Liver (tissue), 3 donors: ENCODE data around the gene CCL21.

Source experiments
- GABPA ChIP-seq, 2 donors: IDR thresholded peaks in 1 of 2; conservative IDR thresholded peaks in 1 of 2; 2 replicates each; pipeline ENCODE4 v1.6.1; 2016; ENCODE audit warnings: antibody characterized with exemption in 2 of 2, mild to moderate bottlenecking in 1 of 2, moderate library complexity in 1 of 2
- JUND ChIP-seq, 2 donors: IDR thresholded peaks; 2 replicates each; pipeline ENCODE4 v1.6.1; 2016; ENCODE audit warnings: antibody characterized with exemption in 2 of 2
- RAD21 ChIP-seq, 2 donors: IDR thresholded peaks; 2 replicates each; pipeline ENCODE4 v1.6.1; 2016; ENCODE audit warnings: antibody characterized with exemption in 2 of 2, mild to moderate bottlenecking in 2 of 2
- SP1 ChIP-seq: IDR thresholded peaks from 2 replicates; pipeline ENCODE4 v1.6.1; 2018; ENCODE audit warnings: antibody characterized with exemption, mild to moderate bottlenecking
- TAF1 ChIP-seq: conservative IDR thresholded peaks from 2 replicates; pipeline ENCODE4 v1.6.1; 2016; ENCODE audit warnings: antibody characterized with exemption, mild to moderate bottlenecking
- YY1 ChIP-seq: IDR thresholded peaks from 2 replicates; pipeline ENCODE4 v1.6.1; 2016; ENCODE audit warnings: antibody characterized with exemption, mild to moderate bottlenecking
- TF ChIP-seq, protein P1 (sequence below): fragments of 150-350 bp; IDR thresholded peaks from 2 replicates; pipeline ENCODE4 v1.5.1; 2017; ENCODE audit warnings: improper control_type of control experiment, low read depth, low read length; ENCODE audit not compliant: missing input control
- TF ChIP-seq, protein P2 (sequence below): IDR thresholded peaks from 2 replicates; pipeline ENCODE4 v1.6.1; 2016; ENCODE audit warnings: antibody characterized with exemption
- TF ChIP-seq, protein P3 (sequence below): IDR thresholded peaks from 2 replicates; pipeline ENCODE4 v1.6.1; 2016; ENCODE audit warnings: antibody characterized with exemption
- donor health status: healthy.
- donor health status: healthy.

DNA sequence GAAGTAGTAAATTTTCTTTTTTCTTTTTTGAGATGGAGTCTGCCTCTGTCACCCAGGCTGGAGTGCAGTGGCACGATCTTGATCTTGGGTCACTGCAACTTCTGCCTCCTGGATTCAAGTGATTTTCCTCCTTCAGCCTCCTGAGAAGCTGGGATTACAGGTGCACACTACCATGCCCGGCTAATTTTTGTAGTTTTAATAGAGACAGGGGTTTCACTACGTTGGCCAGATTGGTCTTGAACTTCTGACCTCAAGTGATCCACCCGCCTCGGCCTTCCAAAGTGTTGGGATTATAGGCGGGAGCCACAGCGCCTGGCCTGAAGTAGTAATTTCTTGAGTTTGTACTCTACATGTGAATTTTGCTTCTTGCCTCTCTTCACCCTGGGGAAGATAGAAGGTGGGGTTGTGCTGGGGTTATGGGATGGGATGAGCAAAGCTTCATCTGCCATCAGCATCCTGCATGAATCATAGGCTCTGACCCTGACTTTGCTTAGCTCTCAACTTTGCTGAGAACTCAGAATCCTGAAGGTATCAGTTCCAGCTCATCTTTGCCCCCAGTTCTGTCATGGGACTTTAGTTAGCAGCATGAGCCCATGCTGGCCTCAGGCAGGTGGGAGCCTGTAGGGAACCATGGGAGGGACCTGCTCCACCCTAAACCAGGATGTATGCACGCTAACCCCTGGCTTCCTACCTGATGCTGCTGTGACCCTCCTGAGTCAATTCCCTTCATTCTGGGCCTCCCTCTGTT is 9.3 kb upstream of the CCL21 start:
- TF ChIP-seq, protein P1, sequence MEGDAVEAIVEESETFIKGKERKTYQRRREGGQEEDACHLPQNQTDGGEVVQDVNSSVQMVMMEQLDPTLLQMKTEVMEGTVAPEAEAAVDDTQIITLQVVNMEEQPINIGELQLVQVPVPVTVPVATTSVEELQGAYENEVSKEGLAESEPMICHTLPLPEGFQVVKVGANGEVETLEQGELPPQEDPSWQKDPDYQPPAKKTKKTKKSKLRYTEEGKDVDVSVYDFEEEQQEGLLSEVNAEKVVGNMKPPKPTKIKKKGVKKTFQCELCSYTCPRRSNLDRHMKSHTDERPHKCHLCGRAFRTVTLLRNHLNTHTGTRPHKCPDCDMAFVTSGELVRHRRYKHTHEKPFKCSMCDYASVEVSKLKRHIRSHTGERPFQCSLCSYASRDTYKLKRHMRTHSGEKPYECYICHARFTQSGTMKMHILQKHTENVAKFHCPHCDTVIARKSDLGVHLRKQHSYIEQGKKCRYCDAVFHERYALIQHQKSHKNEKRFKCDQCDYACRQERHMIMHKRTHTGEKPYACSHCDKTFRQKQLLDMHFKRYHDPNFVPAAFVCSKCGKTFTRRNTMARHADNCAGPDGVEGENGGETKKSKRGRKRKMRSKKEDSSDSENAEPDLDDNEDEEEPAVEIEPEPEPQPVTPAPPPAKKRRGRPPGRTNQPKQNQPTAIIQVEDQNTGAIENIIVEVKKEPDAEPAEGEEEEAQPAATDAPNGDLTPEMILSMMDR = no peak
- TF ChIP-seq YY1 = no peak
- TF ChIP-seq RAD21 (IDR thresholded peaks at IDR 0.05) = no peak
- no peak for TF ChIP-seq GABPA (IDR thresholded peaks at IDR 0.05 in 1 of 2, conservative IDR thresholded peaks at IDR 0.05 in 1 of 2)
- no peak for TF ChIP-seq TAF1
- TF ChIP-seq JUND (IDR thresholded peaks at IDR 0.05) = no peak
- TF ChIP-seq SP1 = no peak
- TF ChIP-seq, protein P2, sequence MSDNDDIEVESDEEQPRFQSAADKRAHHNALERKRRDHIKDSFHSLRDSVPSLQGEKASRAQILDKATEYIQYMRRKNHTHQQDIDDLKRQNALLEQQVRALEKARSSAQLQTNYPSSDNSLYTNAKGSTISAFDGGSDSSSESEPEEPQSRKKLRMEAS = no peak
- TF ChIP-seq, protein P3, sequence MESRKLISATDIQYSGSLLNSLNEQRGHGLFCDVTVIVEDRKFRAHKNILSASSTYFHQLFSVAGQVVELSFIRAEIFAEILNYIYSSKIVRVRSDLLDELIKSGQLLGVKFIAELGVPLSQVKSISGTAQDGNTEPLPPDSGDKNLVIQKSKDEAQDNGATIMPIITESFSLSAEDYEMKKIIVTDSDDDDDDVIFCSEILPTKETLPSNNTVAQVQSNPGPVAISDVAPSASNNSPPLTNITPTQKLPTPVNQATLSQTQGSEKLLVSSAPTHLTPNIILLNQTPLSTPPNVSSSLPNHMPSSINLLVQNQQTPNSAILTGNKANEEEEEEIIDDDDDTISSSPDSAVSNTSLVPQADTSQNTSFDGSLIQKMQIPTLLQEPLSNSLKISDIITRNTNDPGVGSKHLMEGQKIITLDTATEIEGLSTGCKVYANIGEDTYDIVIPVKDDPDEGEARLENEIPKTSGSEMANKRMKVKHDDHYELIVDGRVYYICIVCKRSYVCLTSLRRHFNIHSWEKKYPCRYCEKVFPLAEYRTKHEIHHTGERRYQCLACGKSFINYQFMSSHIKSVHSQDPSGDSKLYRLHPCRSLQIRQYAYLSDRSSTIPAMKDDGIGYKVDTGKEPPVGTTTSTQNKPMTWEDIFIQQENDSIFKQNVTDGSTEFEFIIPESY = no peak
